HAP-1 (cell line): ENCODE results near the gene DNAI2.
A peak's percentile ranks its signal among the peaks of the same experiment; 100 is the strongest.
"Not testable (repeated sequence)": the region's sequence is repeated elsewhere in the genome, so short reads cannot be mapped to it uniquely, and the experiment has no call there.

ENCODE experiments used
- DNase-seq, 2 experiments: peaks; one replicate each; pipeline ENCODE4 v3.0.0-alpha.2; 2016 to 2020; ENCODE audit warnings: low spot score in 2 of 2
- H3K27me3 ChIP-seq: fragments of 250-450 bp; sonication (Bioruptor Pico); 2 replicates; pipeline ENCODE4 v1.5.1; 2020; ENCODE audit warnings: low read depth, mild to moderate bottlenecking, moderate library complexity
- H3K36me3 ChIP-seq: fragments of 250-450 bp; sonication (Bioruptor Pico); replicated peaks from 2 replicates; pipeline ENCODE4 v1.5.1; 2020; ENCODE audit warnings: mild to moderate bottlenecking
- H3K4me1 ChIP-seq: fragments of 250-450 bp; sonication (Bioruptor Pico); 2 replicates; pipeline ENCODE4 v1.5.1; 2020; ENCODE audit warnings: mild to moderate bottlenecking
- H3K4me3 ChIP-seq: fragments of 250-450 bp; sonication (Bioruptor Pico); 2 replicates; pipeline ENCODE4 v1.5.1; 2020; ENCODE audit warnings: mild to moderate bottlenecking, moderate library complexity
- H3K9me3 ChIP-seq: fragments of 250-450 bp; sonication (Bioruptor Pico); 2 replicates; pipeline ENCODE4 v1.5.1; 2020; ENCODE audit warnings: mild to moderate bottlenecking, moderate library complexity
- in situ Hi-C: fragments of 300-500 bp; cut with MboI; formaldehyde crosslinking; loops from 3 replicates; pipeline ENCODE4 v1.14.3; 2020; ENCODE audit warnings: low sequenced_read_pairs, inconsistent platforms, mixed read lengths

Gene DNAI2

GRCh38 chr17:74272731-74273201 lies 1.3 kb upstream of the DNAI2 start:
- no peaks in the 10 kb centered on the region for H3K36me3 ChIP-seq
- peak in 1 of 2 experiments; percentile 24 for DNase-seq
- H3K4me3 ChIP-seq: no peak overlapping the region
- H3K9me3 ChIP-seq: no peaks in the 10 kb centered on the region
- in situ Hi-C loops: no loop called here
- peaks cover 6% of the 10 kb centered on the region; the same call in 1 of the 2 replicates for H3K27me3 ChIP-seq
- no peaks in the 10 kb centered on the region for H3K4me1 ChIP-seq

GRCh38 chr17:74274709-74275340 lies 791 bp downstream of the DNAI2 start:
- in situ Hi-C loops: no loop called here
- DNase-seq: no peak
- no peaks in the 10 kb centered on the region for H3K4me1 ChIP-seq

GRCh38 chr17:74276051-74276476 lies 2.0 kb downstream of the DNAI2 start:
- H3K36me3 ChIP-seq: no peaks in the 10 kb centered on the region
- in situ Hi-C loops: no loop called here
- DNase-seq: no peak
- H3K27me3 ChIP-seq: peaks cover 6% of the 10 kb centered on the region; the same call in 1 of the 2 replicates
- H3K4me1 ChIP-seq: no peaks in the 10 kb centered on the region
- no peaks in the 10 kb centered on the region for H3K9me3 ChIP-seq
- H3K4me3 ChIP-seq: no peak overlapping the region

More at GRCh38 chr17:74274709-74275340, 791 bp downstream of the DNAI2 start:
- Histone ChIP-seq H3K4me3 (no peak overlapping the region), H3K27me3 (peaks cover 6% of the 10 kb centered on the region; the same call in 1 of the 2 replicates), H3K36me3 (no peaks in the 10 kb centered on the region), H3K9me3 (no peaks in the 10 kb centered on the region)

- DNase-seq: no peak
Observed at GRCh38 chr17:74276541-74277009, 2.5 kb downstream of the DNAI2 start.

GRCh38 chr17:74277935-74278334 lies 3.9 kb downstream of the DNAI2 start:
- Histone ChIP-seq H3K9me3 (no peaks in the 10 kb centered on the region), H3K4me1 (no peaks in the 10 kb centered on the region), H3K4me3 (no peak overlapping the region), H3K27me3 (peaks cover 6% of the 10 kb centered on the region; the same call in 1 of the 2 replicates), H3K36me3 (no peaks in the 10 kb centered on the region)
- DNase-seq: no peak
- in situ Hi-C loops: no loop called here

More at GRCh38 chr17:74276541-74277009, 2.5 kb downstream of the DNAI2 start:
- Histone ChIP-seq H3K36me3 (no peaks in the 10 kb centered on the region), H3K27me3 (peaks cover 6% of the 10 kb centered on the region; the same call in 1 of the 2 replicates), H3K4me1 (no peaks in the 10 kb centered on the region), H3K9me3 (no peaks in the 10 kb centered on the region), H3K4me3 (no peak overlapping the region)
- in situ Hi-C loops: no loop called here

- in situ Hi-C loops: not testable (repeated sequence)
Observed at GRCh38 chr17:74279617-74280016, 5.6 kb downstream of the DNAI2 start.

GRCh38 chr17:74280093-74280513 lies 6.1 kb downstream of the DNAI2 start:
- no peaks in the 10 kb centered on the region for H3K9me3 ChIP-seq
- DNase-seq: no peak
- no peaks in the 10 kb centered on the region for H3K4me1 ChIP-seq
- in situ Hi-C loops: no loop called here
- no peak overlapping the region for H3K4me3 ChIP-seq
- H3K27me3 ChIP-seq: no peaks in the 10 kb centered on the region
- H3K36me3 ChIP-seq: no peaks in the 10 kb centered on the region

More at GRCh38 chr17:74279617-74280016, 5.6 kb downstream of the DNAI2 start:
- not testable (repeated sequence) for DNase-seq, H3K4me1 ChIP-seq, H3K4me3 ChIP-seq, H3K27me3 ChIP-seq, H3K9me3 ChIP-seq, H3K36me3 ChIP-seq

- no peaks in the 10 kb centered on the region for H3K27me3 ChIP-seq
- DNase-seq: no peak
- H3K36me3 ChIP-seq: no peaks in the 10 kb centered on the region
- in situ Hi-C loops: no loop called here
- H3K9me3 ChIP-seq: no peaks in the 10 kb centered on the region
- no peaks in the 10 kb centered on the region for H3K4me1 ChIP-seq
- H3K4me3 ChIP-seq: no peak overlapping the region
Observed at GRCh38 chr17:74281799-74282198, 7.8 kb downstream of the DNAI2 start.

GRCh38 chr17:74282274-74282586 lies 8.2 kb downstream of the DNAI2 start:
- not testable (repeated sequence) for H3K4me1 ChIP-seq

GRCh38 chr17:74282587-74283370 lies 8.7 kb downstream of the DNAI2 start:
- Histone ChIP-seq H3K27me3 (no peaks in the 10 kb centered on the region), H3K9me3 (no peaks in the 10 kb centered on the region), H3K4me3 (no peak overlapping the region), H3K36me3 (no peaks in the 10 kb centered on the region), H3K4me1 (no peaks in the 10 kb centered on the region)
- no peak for DNase-seq
- in situ Hi-C loops: no loop called here

More at GRCh38 chr17:74282274-74282586, 8.2 kb downstream of the DNAI2 start:
- H3K9me3 ChIP-seq, in situ Hi-C loops, H3K4me3 ChIP-seq, H3K27me3 ChIP-seq, H3K36me3 ChIP-seq, DNase-seq: not testable (repeated sequence)

- in situ Hi-C loops: no loop called here
Observed at GRCh38 chr17:74283371-74283673, 9.3 kb downstream of the DNAI2 start.

GRCh38 chr17:74287031-74287602 lies 13.1 kb downstream of the DNAI2 start:
- no peak overlapping the region for H3K4me3 ChIP-seq
- H3K9me3 ChIP-seq: no peaks in the 10 kb centered on the region
- H3K4me1 ChIP-seq: no peaks in the 10 kb centered on the region
- H3K36me3 ChIP-seq: no peaks in the 10 kb centered on the region
- H3K27me3 ChIP-seq: no peaks in the 10 kb centered on the region
- in situ Hi-C loops: no loop called here
- DNase-seq: no peak

More at GRCh38 chr17:74283371-74283673, 9.3 kb downstream of the DNAI2 start:
- no peak for DNase-seq
- H3K27me3 ChIP-seq: no peaks in the 10 kb centered on the region
- H3K4me1 ChIP-seq: no peaks in the 10 kb centered on the region
- H3K4me3 ChIP-seq: no peak overlapping the region
- H3K9me3 ChIP-seq: no peaks in the 10 kb centered on the region
- H3K36me3 ChIP-seq: no peaks in the 10 kb centered on the region

GRCh38 chr17:74288785-74289184 lies 14.8 kb downstream of the DNAI2 start:
- Histone ChIP-seq H3K36me3 (no peaks in the 10 kb centered on the region), H3K27me3 (no peaks in the 10 kb centered on the region), H3K4me3 (no peak overlapping the region), H3K9me3 (no peaks in the 10 kb centered on the region), H3K4me1 (no peaks in the 10 kb centered on the region)
- DNase-seq: no peak
- in situ Hi-C loops: no loop called here

- Histone ChIP-seq H3K36me3 (no peaks in the 10 kb centered on the region), H3K9me3 (no peaks in the 10 kb centered on the region; the same call in 1 of the 2 replicates), H3K27me3 (no peaks in the 10 kb centered on the region), H3K4me1 (no peaks in the 10 kb centered on the region), H3K4me3 (no peak overlapping the region)
- in situ Hi-C loops: no loop called here
- DNase-seq: no peak
Observed at GRCh38 chr17:74289688-74290087, 15.7 kb downstream of the DNAI2 start.
